ENCODE measurements around the gene PRDM4. TPM values are rescaled to one million over a fixed set of nuclear protein-coding genes. Genes with fewer than 3 reads are reported as not detected.
A peak's percentile ranks its signal among the peaks of the same experiment; 100 is the strongest.

Gene PRDM4
- total and polyA plus RNA-seq, 7 donors, result 9.3 to 40.0 (median 13.7) TPM

- intact Hi-C loops (cut with DNase I), result loop anchor here in 1 of 2 donors (5.0 to 10.0 kb wide), 2 partner anchors 72 to 829 kb away; partner anchors contain the start of gene FICD
- Histone ChIP-seq H3K27ac (peak within 1 kb of the TSS; percentile 92), H3K4me1 (peaks cover 12% of the 10 kb centered on the region), H3K36me3 (ENCODE audit: insufficient read depth in 1 of 2, low read depth in 1 of 2) (peaks cover 3 to 26% of the 10 kb centered on the region in 2 donors), H3K9me3 (no peaks in the 10 kb centered on the region), H3K27me3 (ENCODE audit: insufficient read depth in 3 of 3, low read length in 2 of 3) (no peaks in the 10 kb centered on the region), H3K4me3 (peak within 1 kb of the TSS; percentile 99)
- ATAC-seq (peak; percentile 97 to 98 (median 97)), DNase-seq (peak; percentile 95 to 97)
- TF ChIP-seq CTCF (IDR thresholded peaks at IDR 0.05), result no peak
- WGBS, 3 donors, result 0% methylated on average over 51 of the region's 51 CpGs
Observed at GRCh38 chr12:107685360-107686248, 75.3 kb downstream of the PRDM4 start, which contains the start of gene PWP1. TSS of gene PWP1 (plus strand) at chr12:107685799. CDS start at chr12:107685900, 101 bp downstream.

- H3K4me3 ChIP-seq, result peak overlapping the region; percentile 99
- intact Hi-C loops (cut with DNase I), result loop anchor here (5.0 to 10.0 kb wide), 3 partner anchors 72 to 830 kb away; partner anchors contain the start of genes FICD (in 1 of the 2) and PRDM4 (in 1 of the 2)
- H3K4me1 ChIP-seq, result peaks cover 12% of the 10 kb centered on the region
- ATAC-seq (peak; percentile 48 to 62 (median 58)), DNase-seq (no peak)
- peaks cover 3 to 20% of the 10 kb centered on the region in 2 donors for H3K36me3 ChIP-seq (ENCODE audit: insufficient read depth in 1 of 2, low read depth in 1 of 2)
- TF ChIP-seq CTCF (IDR thresholded peaks at IDR 0.05), result no peak
- no peaks in the 10 kb centered on the region for H3K9me3 ChIP-seq
- no peaks in the 10 kb centered on the region for H3K27me3 ChIP-seq (ENCODE audit: insufficient read depth in 3 of 3, low read length in 2 of 3)
- WGBS, 3 donors, result 5 to 11% (median 10%) methylated on average over 9 of the region's 9 CpGs
- peak overlapping the region; percentile 92 for H3K27ac ChIP-seq
Observed at GRCh38 chr12:107684990-107685359, 76.0 kb downstream of the PRDM4 start.

- no peaks in the 10 kb centered on the region for H3K9me3 ChIP-seq
- no peak for TF ChIP-seq CTCF (IDR thresholded peaks at IDR 0.05)
- no peaks in the 10 kb centered on the region for H3K27me3 ChIP-seq (ENCODE audit: insufficient read depth in 3 of 3, low read length in 2 of 3)
- 64 to 70% (median 67%) methylated on average over 3 of the region's 3 CpGs for WGBS, 3 donors
- no peak overlapping the region for H3K27ac ChIP-seq
- peak overlapping the region; percentile 99 for H3K4me3 ChIP-seq
- H3K36me3 ChIP-seq (ENCODE audit: insufficient read depth in 1 of 2, low read depth in 1 of 2), result peaks cover 3 to 12% of the 10 kb centered on the region in 2 donors
- intact Hi-C loops (cut with DNase I), result loop anchor here (5.0 to 10.0 kb wide), 2 partner anchors 78 to 831 kb away; partner anchors contain the start of genes FICD (in 1 of the 2) and PRDM4 (in 1 of the 2)
- DNase-seq, result no peak
- no peak for ATAC-seq
- peaks cover 12% of the 10 kb centered on the region for H3K4me1 ChIP-seq
Observed at GRCh38 chr12:107684029-107684795, 76.7 kb downstream of the PRDM4 start.

Other genes with a start within 250 kb of the PRDM4 start
- 10 to 100 TPM; 15.6 to 20.5 (median 19.5) TPM for gene PWP1, start 75.3 kb downstream of the PRDM4 start, total RNA-seq
- 10 to 100 TPM; 23.4 to 30.1 (median 26.1) TPM for gene PWP1, start 75.3 kb downstream of the PRDM4 start, polyA plus RNA-seq
- gene ASCL4, start 13.6 kb upstream of the PRDM4 start, total RNA-seq, result not detected
- gene ASCL4, start 13.6 kb upstream of the PRDM4 start, polyA plus RNA-seq, result not detected